Measurements from ENCODE around the gene DHFR.
"Not testable (repeated sequence)": the region's sequence is repeated elsewhere in the genome, so short reads cannot be mapped to it uniquely, and the experiment has no call there.

The DHFR gene

DNA sequence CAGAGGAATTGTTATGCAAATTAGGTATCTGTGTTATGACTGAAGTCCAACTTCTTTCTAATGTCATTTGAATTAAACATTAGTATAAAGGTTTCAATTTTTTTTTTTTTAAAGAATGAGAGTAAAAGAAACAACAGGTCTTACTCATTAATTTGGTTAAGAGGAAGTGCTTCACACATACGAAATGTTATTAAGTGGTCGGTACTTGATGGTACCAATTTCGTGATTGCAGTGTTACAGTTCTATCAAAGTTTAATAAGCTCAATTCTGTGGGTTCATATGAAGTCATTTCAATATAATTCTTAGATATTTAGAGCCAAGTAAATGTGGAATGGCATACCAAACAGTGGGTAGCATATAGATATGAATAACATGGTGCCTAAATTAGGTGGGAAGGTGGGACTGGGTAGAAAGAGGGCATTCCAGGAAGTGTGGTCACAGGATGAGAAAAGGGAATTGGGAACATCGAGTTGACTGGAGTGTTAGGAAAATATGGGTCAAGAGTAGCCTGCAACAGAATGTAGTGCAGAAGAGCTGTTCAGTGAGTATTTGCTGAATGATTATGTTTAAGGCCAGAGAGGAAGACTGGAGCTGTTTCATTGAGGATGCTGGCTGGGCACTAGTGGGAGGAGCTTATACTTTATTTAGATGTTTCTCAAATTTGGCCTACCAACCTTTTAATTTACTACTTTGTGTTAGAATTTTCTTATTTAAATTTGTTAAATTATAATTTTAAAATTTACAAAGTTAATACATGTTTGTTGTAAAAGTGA lies 34.1 kb upstream of the DHFR start:
- H3K27ac ChIP-seq (ENCODE audit: low read length), result no peak overlapping the region
- H3K36me3 ChIP-seq (ENCODE audit: control insufficient read depth in 2 of 2, insufficient read depth in 2 of 2, low read length in 2 of 2), result no peaks in the 10 kb centered on the region
- H3K27me3 ChIP-seq (ENCODE audit: control insufficient read depth in 1 of 2, insufficient read depth in 2 of 2, low read length in 2 of 2), result no peaks in the 10 kb centered on the region

DNA sequence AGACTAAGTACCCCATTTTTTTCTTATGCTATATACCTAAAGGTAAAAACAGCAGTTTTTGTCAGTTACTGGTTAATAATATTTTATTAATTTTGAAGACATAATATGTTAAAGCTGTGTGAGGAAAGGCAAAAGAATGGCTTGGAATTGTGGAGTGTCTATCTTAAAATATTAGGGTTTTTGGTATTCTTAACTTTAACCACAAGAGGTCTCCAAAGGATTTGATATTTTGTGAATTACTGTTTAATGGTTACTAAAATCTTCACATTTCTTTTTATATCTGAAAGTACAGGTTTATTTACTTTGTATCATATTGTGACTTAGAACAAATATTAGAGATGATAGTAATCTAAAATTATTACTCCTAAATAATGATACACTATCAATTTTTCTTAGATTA lies 32.0 kb upstream of the DHFR start:
- Histone ChIP-seq H3K9me3 (ENCODE audit: control insufficient read depth in 2 of 2, low read length in 2 of 2) (no peaks in the 10 kb centered on the region), H3K4me3 (ENCODE audit: low read length in 2 of 2) (no peak overlapping the region), H3K27me3 (ENCODE audit: control insufficient read depth in 1 of 2, insufficient read depth in 2 of 2, low read length in 2 of 2) (no peaks in the 10 kb centered on the region), H3K4me1 (ENCODE audit: control insufficient read depth, insufficient read depth, low read length) (no peaks in the 10 kb centered on the region), H3K36me3 (ENCODE audit: control insufficient read depth in 2 of 2, insufficient read depth in 2 of 2, low read length in 2 of 2) (peaks cover 0 to 3% of the 10 kb centered on the region in 2 donors), H3K9ac (ENCODE audit: low read length in 2 of 2) (no peak overlapping the region), H3K27ac (ENCODE audit: low read length) (no peak overlapping the region)

More for the DNA sequence above, 34.1 kb upstream of the DHFR start:
- H3K4me1 ChIP-seq (ENCODE audit: control insufficient read depth, insufficient read depth, low read length), result no peaks in the 10 kb centered on the region
- H3K9ac ChIP-seq (ENCODE audit: low read length in 2 of 2), result no peak overlapping the region
- H3K4me3 ChIP-seq (ENCODE audit: low read length in 2 of 2), result no peak overlapping the region
- H3K9me3 ChIP-seq (ENCODE audit: control insufficient read depth in 2 of 2, low read length in 2 of 2), result no peaks in the 10 kb centered on the region

DNA sequence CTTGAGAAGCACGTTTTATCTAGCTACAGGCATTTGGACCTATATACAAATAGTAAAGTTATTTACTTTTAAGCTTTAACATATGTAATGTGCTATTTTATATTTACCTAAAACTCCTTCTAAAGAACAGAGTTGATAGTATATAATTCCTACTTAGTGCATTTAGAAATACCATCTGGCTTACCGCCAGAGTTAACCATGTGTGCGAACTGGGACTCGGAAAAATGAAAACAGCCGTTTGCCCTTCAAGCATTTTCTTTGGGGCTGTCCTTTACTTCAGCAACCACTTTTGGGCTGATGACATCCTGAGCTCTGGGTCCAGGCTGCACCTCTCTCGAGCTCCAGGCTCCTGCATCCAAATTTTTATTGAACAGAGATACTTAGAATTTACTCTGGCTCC lies 21.9 kb upstream of the DHFR start:
- Histone ChIP-seq H3K36me3 (ENCODE audit: control insufficient read depth in 2 of 2, insufficient read depth in 2 of 2, low read length in 2 of 2) (peaks cover 10 to 18% of the 10 kb centered on the region in 2 donors), H3K9me3 (ENCODE audit: control insufficient read depth in 2 of 2, low read length in 2 of 2) (no peaks in the 10 kb centered on the region), H3K27ac (ENCODE audit: low read length) (no peak overlapping the region), H3K9ac (ENCODE audit: low read length in 2 of 2) (no peak overlapping the region), H3K4me1 (ENCODE audit: control insufficient read depth, insufficient read depth, low read length) (peaks cover 5% of the 10 kb centered on the region), H3K27me3 (ENCODE audit: control insufficient read depth in 1 of 2, insufficient read depth in 2 of 2, low read length in 2 of 2) (no peaks in the 10 kb centered on the region), H3K4me3 (ENCODE audit: low read length in 2 of 2) (no peak overlapping the region)

DNA sequence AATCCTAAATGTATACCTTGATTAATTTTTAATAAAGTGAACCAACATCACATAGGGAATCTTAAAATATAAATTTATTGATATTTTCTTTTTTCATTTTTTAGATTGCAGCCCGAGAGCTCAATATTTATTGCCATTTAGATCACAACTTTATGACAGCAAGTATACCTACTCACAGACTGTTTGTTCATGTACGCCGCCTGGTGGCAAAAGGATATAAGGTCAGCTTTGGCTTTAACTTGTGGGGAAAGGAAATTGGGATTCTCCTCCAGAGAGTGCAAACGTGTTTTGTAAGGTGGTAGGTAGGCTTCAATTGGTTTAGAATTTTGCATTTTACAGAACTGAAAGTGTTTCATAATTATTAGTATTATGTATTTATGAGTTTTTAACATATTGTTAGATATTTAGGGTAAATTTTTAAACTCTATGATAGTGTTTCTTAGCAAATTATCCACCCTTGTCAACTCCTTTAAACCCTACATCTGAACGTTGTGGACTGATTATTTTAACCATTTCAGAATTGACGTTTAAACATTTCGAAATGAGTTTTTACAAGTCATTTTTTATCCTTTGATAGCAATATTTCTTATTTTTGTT lies 17.5 kb upstream of the DHFR start:
- H3K4me3 ChIP-seq (ENCODE audit: low read length in 2 of 2), result no peak overlapping the region
- peaks cover 10 to 18% of the 10 kb centered on the region in 2 donors for H3K36me3 ChIP-seq (ENCODE audit: control insufficient read depth in 2 of 2, insufficient read depth in 2 of 2, low read length in 2 of 2)
- H3K27ac ChIP-seq (ENCODE audit: low read length), result no peak overlapping the region
- H3K4me1 ChIP-seq (ENCODE audit: control insufficient read depth, insufficient read depth, low read length), result no peaks in the 10 kb centered on the region
- H3K9ac ChIP-seq (ENCODE audit: low read length in 2 of 2), result no peak overlapping the region
- no peaks in the 10 kb centered on the region for H3K9me3 ChIP-seq (ENCODE audit: control insufficient read depth in 2 of 2, low read length in 2 of 2)
- no peaks in the 10 kb centered on the region for H3K27me3 ChIP-seq (ENCODE audit: control insufficient read depth in 1 of 2, insufficient read depth in 2 of 2, low read length in 2 of 2)

DNA sequence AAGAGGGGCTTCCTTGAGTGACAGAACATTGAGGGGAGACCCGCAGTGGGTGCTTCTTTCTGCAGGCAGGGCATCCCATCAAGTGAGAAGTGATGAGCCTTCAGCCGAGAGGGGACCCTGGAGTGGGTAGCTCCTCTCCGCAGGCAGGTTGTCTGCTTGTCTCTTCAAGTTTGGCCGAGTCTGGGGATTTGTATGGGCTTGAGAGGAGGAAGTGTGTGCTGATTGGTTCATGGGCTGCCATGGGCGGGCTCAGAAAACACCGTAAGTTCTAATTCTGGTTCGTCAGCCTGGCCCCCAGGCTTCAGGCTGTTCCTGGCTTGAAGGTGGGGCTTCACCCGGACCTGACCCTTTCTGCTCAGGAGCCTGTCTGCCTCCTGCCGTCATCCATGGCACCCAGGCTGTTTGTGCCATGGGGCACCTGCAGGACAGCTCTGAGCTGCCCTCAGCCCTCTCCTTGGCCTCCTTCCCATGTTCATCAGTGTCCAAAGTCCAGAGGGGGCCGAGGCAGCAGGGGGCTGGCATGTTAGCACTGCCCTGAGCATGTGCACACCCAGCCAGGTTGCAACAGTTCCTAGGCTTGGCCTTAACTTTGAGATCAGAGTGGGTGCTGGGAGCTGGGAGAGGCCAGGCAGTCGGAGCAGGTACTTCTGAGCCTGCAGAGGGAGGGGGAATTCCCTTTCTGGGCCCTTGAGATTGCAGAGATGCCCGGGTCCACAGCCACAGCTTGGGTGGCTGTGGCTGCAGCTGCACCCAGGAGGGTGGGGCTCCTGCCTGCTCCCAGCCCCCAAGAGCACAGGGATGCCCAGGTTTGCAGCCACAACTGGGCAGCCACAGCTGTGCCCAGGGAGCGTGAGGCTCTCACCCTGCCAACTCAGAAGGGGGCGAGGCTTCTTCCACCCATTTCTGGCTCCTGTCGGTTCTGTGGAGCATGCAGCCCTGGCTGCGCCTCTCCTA lies 13.5 kb upstream of the DHFR start:
- Histone ChIP-seq H3K27ac (ENCODE audit: low read length) (no peak overlapping the region), H3K36me3 (ENCODE audit: control insufficient read depth in 2 of 2, insufficient read depth in 2 of 2, low read length in 2 of 2) (peaks cover 10 to 18% of the 10 kb centered on the region in 2 donors), H3K27me3 (ENCODE audit: control insufficient read depth in 1 of 2, insufficient read depth in 2 of 2, low read length in 2 of 2) (no peaks in the 10 kb centered on the region), H3K9me3 (ENCODE audit: control insufficient read depth in 2 of 2, low read length in 2 of 2) (no peaks in the 10 kb centered on the region), H3K9ac (ENCODE audit: low read length in 2 of 2) (no peak overlapping the region), H3K4me3 (ENCODE audit: low read length in 2 of 2) (no peak overlapping the region), H3K4me1 (ENCODE audit: control insufficient read depth, insufficient read depth, low read length) (no peaks in the 10 kb centered on the region)

DNA sequence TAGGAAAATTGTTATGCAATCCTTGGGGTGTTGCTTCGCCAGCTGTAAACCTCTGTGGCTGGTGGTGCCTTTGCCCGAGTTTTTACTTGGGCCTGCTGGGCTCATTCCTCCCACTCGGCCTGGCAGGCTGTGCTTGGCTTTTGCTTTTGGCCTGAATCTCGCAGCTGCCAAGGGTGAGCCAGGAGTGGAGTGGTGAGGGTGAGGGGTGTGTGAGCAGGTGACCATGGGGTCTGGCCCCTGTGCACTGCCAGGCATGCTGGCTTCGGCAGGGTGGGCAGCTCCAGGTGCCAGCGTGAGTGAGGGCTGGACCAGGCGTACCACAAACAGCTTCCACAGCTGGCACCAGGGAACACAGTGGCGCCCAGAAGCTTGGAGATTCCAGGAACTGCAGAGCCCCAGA lies 12.6 kb upstream of the DHFR start:
- no peaks in the 10 kb centered on the region for H3K9me3 ChIP-seq (ENCODE audit: control insufficient read depth in 2 of 2, low read length in 2 of 2)
- no peak overlapping the region for H3K9ac ChIP-seq (ENCODE audit: low read length in 2 of 2)
- no peaks in the 10 kb centered on the region for H3K4me1 ChIP-seq (ENCODE audit: control insufficient read depth, insufficient read depth, low read length)
- H3K27ac ChIP-seq (ENCODE audit: low read length), result no peak overlapping the region
- no peaks in the 10 kb centered on the region for H3K27me3 ChIP-seq (ENCODE audit: control insufficient read depth in 1 of 2, insufficient read depth in 2 of 2, low read length in 2 of 2)
- no peak overlapping the region for H3K4me3 ChIP-seq (ENCODE audit: low read length in 2 of 2)
- peaks cover 5 to 14% of the 10 kb centered on the region in 2 donors for H3K36me3 ChIP-seq (ENCODE audit: control insufficient read depth in 2 of 2, insufficient read depth in 2 of 2, low read length in 2 of 2)

DNA sequence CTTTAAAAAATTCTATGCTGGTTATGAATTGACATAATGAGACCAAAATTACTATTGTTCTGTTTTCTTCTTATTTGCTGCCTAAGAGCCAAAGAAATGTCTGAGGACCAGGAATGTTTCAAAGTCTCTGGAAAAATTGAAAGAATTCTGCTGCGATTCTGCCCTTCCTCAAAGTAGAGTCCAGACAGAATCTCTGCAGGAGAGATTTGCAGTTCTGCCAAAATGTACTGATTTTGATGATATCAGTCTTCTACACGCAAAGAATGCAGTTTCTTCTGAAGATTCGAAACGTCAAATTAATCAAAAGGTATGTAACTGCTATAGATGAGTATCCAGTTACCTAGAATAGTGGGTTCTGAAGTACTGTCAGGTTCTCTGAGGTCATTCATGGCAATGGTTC lies 10.3 kb upstream of the DHFR start:
- Histone ChIP-seq H3K36me3 (ENCODE audit: control insufficient read depth in 2 of 2, insufficient read depth in 2 of 2, low read length in 2 of 2) (peaks cover 7 to 17% of the 10 kb centered on the region in 2 donors), H3K4me3 (ENCODE audit: low read length in 2 of 2) (no peak overlapping the region), H3K27me3 (ENCODE audit: control insufficient read depth in 1 of 2, insufficient read depth in 2 of 2, low read length in 2 of 2) (no peaks in the 10 kb centered on the region), H3K4me1 (ENCODE audit: control insufficient read depth, insufficient read depth, low read length) (no peaks in the 10 kb centered on the region), H3K27ac (ENCODE audit: low read length) (no peak overlapping the region), H3K9me3 (ENCODE audit: control insufficient read depth in 2 of 2, low read length in 2 of 2) (no peaks in the 10 kb centered on the region), H3K9ac (ENCODE audit: low read length in 2 of 2) (no peak overlapping the region)

DNA sequence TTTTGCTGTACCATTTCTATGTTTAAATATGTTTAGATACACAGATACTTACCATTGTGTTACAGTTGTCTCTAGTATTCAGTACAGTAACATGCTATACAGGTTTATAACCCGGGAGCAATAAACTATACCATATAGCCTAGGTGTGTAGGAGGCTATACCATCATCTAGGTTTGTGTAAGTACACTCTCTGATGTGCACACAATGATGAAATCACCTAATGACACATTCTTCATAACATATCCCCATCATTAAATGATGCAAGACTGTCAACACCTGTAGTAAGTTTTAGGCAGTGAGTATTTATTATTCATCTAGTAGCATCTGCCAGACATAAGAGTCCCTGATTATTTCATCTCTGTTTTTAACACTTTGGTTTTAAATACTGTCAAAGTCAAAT lies 7.3 kb upstream of the DHFR start:
- H3K4me3 ChIP-seq (ENCODE audit: low read length in 2 of 2), result no peak overlapping the region
- H3K27ac ChIP-seq (ENCODE audit: low read length), result no peak overlapping the region
- H3K9me3 ChIP-seq (ENCODE audit: control insufficient read depth in 2 of 2, low read length in 2 of 2), result no peaks in the 10 kb centered on the region
- H3K4me1 ChIP-seq (ENCODE audit: control insufficient read depth, insufficient read depth, low read length), result no peaks in the 10 kb centered on the region
- peaks cover 11 to 14% of the 10 kb centered on the region in 2 donors for H3K36me3 ChIP-seq (ENCODE audit: control insufficient read depth in 2 of 2, insufficient read depth in 2 of 2, low read length in 2 of 2)
- no peak overlapping the region for H3K9ac ChIP-seq (ENCODE audit: low read length in 2 of 2)
- no peaks in the 10 kb centered on the region for H3K27me3 ChIP-seq (ENCODE audit: control insufficient read depth in 1 of 2, insufficient read depth in 2 of 2, low read length in 2 of 2)

DNA sequence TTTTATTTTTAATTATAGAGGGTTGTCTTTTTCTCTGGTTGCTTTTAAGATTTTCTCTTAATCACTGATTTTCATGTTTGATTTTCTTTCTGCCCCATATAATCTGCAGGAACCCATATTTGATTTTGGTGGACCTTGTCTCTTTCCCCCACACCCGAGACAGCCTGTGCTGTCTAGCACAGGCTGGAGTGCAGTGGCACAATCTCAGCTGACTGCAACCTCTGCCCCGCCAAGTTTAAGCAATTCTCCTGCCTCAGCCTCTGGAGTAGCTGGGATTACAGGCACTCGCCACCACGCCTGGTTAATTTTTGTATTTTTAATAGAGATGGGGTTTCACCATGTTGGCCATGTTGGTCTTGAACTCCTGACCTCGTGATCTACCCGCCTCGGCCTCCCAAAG lies 5.9 kb upstream of the DHFR start:
- not testable (repeated sequence) for H3K27ac ChIP-seq (ENCODE audit: low read length); H3K9ac ChIP-seq (ENCODE audit: low read length in 2 of 2); H3K4me1 ChIP-seq (ENCODE audit: control insufficient read depth, insufficient read depth, low read length); H3K9me3 ChIP-seq (ENCODE audit: control insufficient read depth in 2 of 2, low read length in 2 of 2); H3K27me3 ChIP-seq (ENCODE audit: control insufficient read depth in 1 of 2, insufficient read depth in 2 of 2, low read length in 2 of 2); H3K4me3 ChIP-seq (ENCODE audit: low read length in 2 of 2)
- H3K36me3 ChIP-seq (ENCODE audit: control insufficient read depth in 2 of 2, insufficient read depth in 2 of 2, low read length in 2 of 2), result peaks cover 7 to 15% of the 10 kb centered on the region in 2 donors

DNA sequence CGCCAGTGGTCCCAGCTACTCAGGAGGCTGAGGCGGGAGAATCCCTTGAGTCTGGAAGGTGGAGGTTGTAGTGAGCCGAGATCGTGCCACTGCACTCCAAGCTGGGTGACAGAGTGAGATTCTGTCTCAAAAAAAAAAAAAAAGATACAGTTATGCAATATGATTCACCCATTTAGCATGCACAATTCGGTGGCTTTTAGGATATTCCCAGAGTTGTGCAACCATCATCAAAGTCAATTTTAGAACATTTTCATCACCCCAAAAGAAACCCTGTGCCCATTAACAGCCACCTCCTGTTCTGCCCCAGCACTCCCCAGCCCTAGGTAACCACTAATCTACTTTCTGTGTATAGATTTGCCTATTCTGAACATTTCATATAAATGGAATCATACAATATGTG lies 4.3 kb upstream of the DHFR start:
- peaks cover 5% of the 10 kb centered on the region for H3K4me1 ChIP-seq (ENCODE audit: control insufficient read depth, insufficient read depth, low read length)
- peaks cover 7 to 9% of the 10 kb centered on the region in 2 donors for H3K36me3 ChIP-seq (ENCODE audit: control insufficient read depth in 2 of 2, insufficient read depth in 2 of 2, low read length in 2 of 2)
- no peak overlapping the region for H3K27ac ChIP-seq (ENCODE audit: low read length)
- no peaks in the 10 kb centered on the region for H3K9me3 ChIP-seq (ENCODE audit: control insufficient read depth in 2 of 2, low read length in 2 of 2)
- H3K4me3 ChIP-seq (ENCODE audit: low read length in 2 of 2), result no peak overlapping the region
- H3K27me3 ChIP-seq (ENCODE audit: control insufficient read depth in 1 of 2, insufficient read depth in 2 of 2, low read length in 2 of 2), result no peaks in the 10 kb centered on the region
- H3K9ac ChIP-seq (ENCODE audit: low read length in 2 of 2), result no peak overlapping the region
